Thyroid gland (tissue), 4 donors: Measurements from ENCODE around the gene DPP10.

ENCODE experiments used
- CTCF ChIP-seq, 6 experiments: fragments of 200-600 bp in 3 of 6; fragments of 450-650 bp in 3 of 6; sonication (generic) in 3 of 6; IDR thresholded peaks; one replicate each; pipeline ENCODE4 v1.5.1; 2016 to 2019; ENCODE audit warnings: antibody characterized with exemption in 6 of 6, mild to moderate bottlenecking in 2 of 6, inconsistent platforms in 1 of 6, moderate library complexity in 1 of 6
- POLR2A ChIP-seq, 2 donors: fragments of 450-650 bp; IDR thresholded peaks; one replicate each; pipeline ENCODE4 v1.6.1; 2017; ENCODE audit warnings: antibody characterized with exemption in 2 of 2, mild to moderate bottlenecking in 2 of 2, moderate library complexity in 1 of 2

- TF ChIP-seq POLR2A (IDR thresholded peaks at IDR 0.05): no peak
- TF ChIP-seq CTCF (IDR thresholded peaks at IDR 0.05): no peak
Observed at GRCh38 chr2:115746151-115746550, 1303.7 kb downstream of the DPP10 start.
